Keratinocyte (primary cell): ENCODE results near the gene TCEA2. TPM values are rescaled to one million over a fixed set of nuclear protein-coding genes. Genes with fewer than 3 reads are reported as not detected.

Experiments used
- DNase-seq: peaks from one replicate; pipeline ENCODE4 v3.0.0-alpha.2; 2011; ENCODE audit warnings: low read depth, missing footprints, low spot score
- FAIRE-seq: peaks from 2 replicates; lab custom pipeline; 2011; peaks lifted over from hg19 to GRCh38; lab: Jason Lieb, UNC
- H2AFZ ChIP-seq: 2 replicates; pipeline ENCODE4 v1.6.0; 2012; ENCODE audit warnings: low read length, control low read depth, inconsistent platforms; ENCODE audit not compliant: control insufficient read depth
- H3K27ac ChIP-seq: 2 replicates; pipeline ENCODE4 v1.5.1; 2011; ENCODE audit warnings: low read length; ENCODE audit not compliant: control insufficient read depth, insufficient read depth
- H3K27me3 ChIP-seq: 3 replicates; pipeline ENCODE4 v1.6.0; 2011; ENCODE audit warnings: low read length; ENCODE audit not compliant: control insufficient read depth, insufficient read depth; ENCODE audit errors: extremely low read depth
- H3K36me3 ChIP-seq, 2 experiments: 2 replicates in 1 of 2; 3 replicates in 1 of 2; pipeline ENCODE4 v1.5.1; 2011; ENCODE audit warnings: low read length in 2 of 2, mild to moderate bottlenecking in 1 of 2; ENCODE audit not compliant: control insufficient read depth in 2 of 2, insufficient read depth in 2 of 2; ENCODE audit errors: extremely low read depth in 1 of 2
- H3K4me1 ChIP-seq: 3 replicates; pipeline ENCODE4 v1.5.1; 2011; ENCODE audit warnings: low read length; ENCODE audit not compliant: control insufficient read depth, insufficient read depth; ENCODE audit errors: extremely low read depth
- H3K4me2 ChIP-seq: 3 replicates; pipeline ENCODE4 v1.6.0; 2011; ENCODE audit warnings: low read depth, low read length; ENCODE audit not compliant: control insufficient read depth, insufficient read depth; ENCODE audit errors: extremely low read depth
- H3K4me3 ChIP-seq, 3 experiments: fragments of 200-600 bp in 1 of 3; sonication (generic) in 1 of 3; 2 replicates in 2 of 3; 3 replicates in 1 of 3; pipeline ENCODE4 v1.5.1; 2011 to 2016; ENCODE audit warnings: low read length in 3 of 3, mild to moderate bottlenecking in 3 of 3, control low read depth in 2 of 3, inconsistent platforms in 1 of 3, low read depth in 1 of 3, mixed read lengths in 1 of 3, mixed run types in 1 of 3, moderate library complexity in 1 of 3; ENCODE audit not compliant: control insufficient read depth in 2 of 3, insufficient read depth in 2 of 3; ENCODE audit errors: extremely low read depth in 1 of 3
- H3K79me2 ChIP-seq: 2 replicates; pipeline ENCODE4 v1.6.0; 2012; ENCODE audit warnings: low read length; ENCODE audit not compliant: control insufficient read depth, insufficient read depth
- H3K9ac ChIP-seq: 3 replicates; pipeline ENCODE4 v1.6.0; 2011; ENCODE audit warnings: low read length; ENCODE audit not compliant: control insufficient read depth, insufficient read depth; ENCODE audit errors: extremely low read depth
- H3K9me1 ChIP-seq: 3 replicates; pipeline ENCODE4 v1.6.0; 2011; ENCODE audit warnings: low read length; ENCODE audit not compliant: control insufficient read depth, insufficient read depth; ENCODE audit errors: extremely low read depth
- H3K9me3 ChIP-seq: 2 replicates; pipeline ENCODE4 v1.5.1; 2012; ENCODE audit warnings: low read depth, low read length; ENCODE audit not compliant: control insufficient read depth
- H4K20me1 ChIP-seq: 3 replicates; pipeline ENCODE4 v1.6.0; 2011; ENCODE audit warnings: low read length; ENCODE audit not compliant: control insufficient read depth, insufficient read depth; ENCODE audit errors: extremely low read depth
- EZH2 ChIP-seq: IDR thresholded peaks from one replicate; pipeline ENCODE4 v1.6.1; 2012; ENCODE audit warnings: inconsistent platforms, mild to moderate bottlenecking, low read length, moderate library complexity
- dilution Hi-C: fragments of 300-500 bp; cut with MboI; formaldehyde crosslinking; loops from one replicate; pipeline ENCODE4 v1.7.0; 2020; ENCODE audit warnings: low sequenced_read_pairs; ENCODE audit not compliant: extremely low pct_ligation_motif_present
- polyA plus RNA-seq, 5 experiments: library from polyadenylated mRNA; depleted of rRNA in 3 of 5; stranded (reverse) in 3 of 5; stranded (forward) in 1 of 5; unstranded in 1 of 5; fragments of >200 nt; gene quantifications; 1 replicate in 1 of 5; 2 replicates in 3 of 5; 3 replicates in 1 of 5; pipeline versions ENCODE4 v1.2.1 to v1.2.3, GENCODE V29; 2011 to 2012; ENCODE audit warnings: missing spikeins in 2 of 5, low read depth in 1 of 5, low replicate concordance in 1 of 5
- TF ChIP-seq, protein P1 (sequence below), 3 experiments: IDR thresholded peaks in 1 of 3; conservative IDR thresholded peaks in 1 of 3; optimal IDR thresholded peaks in 1 of 3; 2 replicates in 2 of 3; 3 replicates in 1 of 3; pipeline versions ENCODE3 to v1.5.1; 2011; ENCODE audit warnings: low read length in 3 of 3, mild to moderate bottlenecking in 3 of 3, moderate library complexity in 2 of 3, control low read depth in 1 of 3, inconsistent platforms in 1 of 3; ENCODE audit not compliant: insufficient read depth in 2 of 3; ENCODE audit errors: extremely low read depth in 1 of 3

TCEA2 gene
- polyA plus RNA-seq, 1 donor (not counting 4 experiments of a cell fraction or from before 2014, with no cell fraction given), result 9.1 TPM

DNA sequence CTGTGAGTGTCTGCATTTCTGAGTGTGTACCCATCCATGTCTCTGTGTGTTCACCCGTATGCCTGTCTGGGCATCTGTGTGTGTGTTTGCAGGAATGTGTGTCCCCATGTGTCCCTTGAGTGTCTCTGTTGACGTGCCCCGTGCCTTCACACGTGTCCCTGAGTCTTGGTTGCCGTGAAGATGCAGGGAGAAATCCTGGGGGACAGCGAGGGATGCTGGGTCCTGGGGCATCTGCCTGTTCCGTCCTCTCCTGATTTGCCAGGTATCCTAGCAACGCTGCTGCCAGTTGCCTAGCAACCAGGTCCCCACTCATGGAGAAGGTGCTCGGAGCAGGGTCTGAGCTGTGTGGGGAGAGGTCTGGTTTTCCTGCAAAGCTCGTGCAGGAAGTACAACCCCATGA, 27.2 kb downstream of the TCEA2 start:
- Histone ChIP-seq H3K79me2 (no peaks in the 10 kb centered on the region), H2AFZ (no peak overlapping the region), H3K9ac (no peak overlapping the region), H3K4me2 (no peak overlapping the region), H3K9me3 (no peaks in the 10 kb centered on the region), H3K36me3 (no peaks in the 10 kb centered on the region), H3K9me1 (no peaks in the 10 kb centered on the region), H3K27ac (no peak overlapping the region), H3K4me1 (no peaks in the 10 kb centered on the region), H3K27me3 (peaks cover 20% of the 10 kb centered on the region), H3K4me3 (no peak overlapping the region), H4K20me1 (peaks cover 2% of the 10 kb centered on the region)
- no peak for TF ChIP-seq EZH2
- TF ChIP-seq, protein P1, sequence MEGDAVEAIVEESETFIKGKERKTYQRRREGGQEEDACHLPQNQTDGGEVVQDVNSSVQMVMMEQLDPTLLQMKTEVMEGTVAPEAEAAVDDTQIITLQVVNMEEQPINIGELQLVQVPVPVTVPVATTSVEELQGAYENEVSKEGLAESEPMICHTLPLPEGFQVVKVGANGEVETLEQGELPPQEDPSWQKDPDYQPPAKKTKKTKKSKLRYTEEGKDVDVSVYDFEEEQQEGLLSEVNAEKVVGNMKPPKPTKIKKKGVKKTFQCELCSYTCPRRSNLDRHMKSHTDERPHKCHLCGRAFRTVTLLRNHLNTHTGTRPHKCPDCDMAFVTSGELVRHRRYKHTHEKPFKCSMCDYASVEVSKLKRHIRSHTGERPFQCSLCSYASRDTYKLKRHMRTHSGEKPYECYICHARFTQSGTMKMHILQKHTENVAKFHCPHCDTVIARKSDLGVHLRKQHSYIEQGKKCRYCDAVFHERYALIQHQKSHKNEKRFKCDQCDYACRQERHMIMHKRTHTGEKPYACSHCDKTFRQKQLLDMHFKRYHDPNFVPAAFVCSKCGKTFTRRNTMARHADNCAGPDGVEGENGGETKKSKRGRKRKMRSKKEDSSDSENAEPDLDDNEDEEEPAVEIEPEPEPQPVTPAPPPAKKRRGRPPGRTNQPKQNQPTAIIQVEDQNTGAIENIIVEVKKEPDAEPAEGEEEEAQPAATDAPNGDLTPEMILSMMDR (optimal IDR thresholded peaks at IDR 0.05 in 1 of 3, IDR thresholded peaks at IDR 0.05 in 1 of 3, conservative IDR thresholded peaks at IDR 0.05 in 1 of 3; ENCODE audit: extremely low read depth in 1 of 3, insufficient read depth in 2 of 3, low read length in 3 of 3), result no peak
- dilution Hi-C loops, result no loop called here
- DNase-seq (no peak), FAIRE-seq (no peak)

DNA sequence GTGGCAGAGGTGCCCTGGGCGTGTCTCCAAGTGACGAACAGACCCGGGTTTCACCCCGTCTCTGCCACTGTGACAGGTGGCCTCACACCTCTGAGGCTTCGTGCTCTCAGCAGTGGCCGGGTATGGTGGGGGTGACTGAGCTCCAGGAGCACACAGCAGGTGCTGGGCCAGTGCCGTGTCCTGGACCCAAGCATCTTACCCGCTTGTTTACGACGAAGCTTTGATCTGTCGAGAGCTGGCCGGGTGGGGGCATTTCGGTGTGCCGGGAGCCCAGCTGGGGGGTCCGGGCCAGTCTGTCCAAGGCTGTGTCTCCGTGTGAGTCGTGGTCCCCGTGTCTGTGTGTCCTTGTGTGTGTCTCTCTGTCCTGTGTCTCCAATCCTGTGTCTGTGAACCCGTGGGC, 28.3 kb downstream of the TCEA2 start:
- FAIRE-seq, result no peak
- dilution Hi-C loops, result no loop called here
- H3K4me1 ChIP-seq, result no peaks in the 10 kb centered on the region

More for the DNA sequence above, 28.3 kb downstream of the TCEA2 start:
- TF ChIP-seq EZH2, result no peak
- TF ChIP-seq, protein P1 (optimal IDR thresholded peaks at IDR 0.05 in 1 of 3, IDR thresholded peaks at IDR 0.05 in 1 of 3, conservative IDR thresholded peaks at IDR 0.05 in 1 of 3; ENCODE audit: extremely low read depth in 1 of 3, insufficient read depth in 2 of 3, low read length in 3 of 3), result no peak
- no peaks in the 10 kb centered on the region for H3K79me2 ChIP-seq
- no peak overlapping the region for H3K9ac ChIP-seq
- no peaks in the 10 kb centered on the region for H3K9me3 ChIP-seq
- H3K4me3 ChIP-seq, result no peak overlapping the region
- no peaks in the 10 kb centered on the region for H3K9me1 ChIP-seq
- DNase-seq, result no peak
- H3K4me2 ChIP-seq, result no peak overlapping the region
- H3K27me3 ChIP-seq, result peaks cover 10% of the 10 kb centered on the region
- no peaks in the 10 kb centered on the region for H3K36me3 ChIP-seq
- H3K27ac ChIP-seq, result no peak overlapping the region
- no peak overlapping the region for H2AFZ ChIP-seq
- peaks cover 2% of the 10 kb centered on the region for H4K20me1 ChIP-seq
